ENCODE measurements around the gene ZFX. TPM values are rescaled to one million over a fixed set of nuclear protein-coding genes. Genes with fewer than 3 reads are reported as not detected.
"Not testable (repeated sequence)": the region's sequence is repeated elsewhere in the genome, so short reads cannot be mapped to it uniquely, and the experiment has no call there.

Gene ZFX
- total RNA-seq, 1 donor from 2014 or later, result 72.8 TPM

DNA sequence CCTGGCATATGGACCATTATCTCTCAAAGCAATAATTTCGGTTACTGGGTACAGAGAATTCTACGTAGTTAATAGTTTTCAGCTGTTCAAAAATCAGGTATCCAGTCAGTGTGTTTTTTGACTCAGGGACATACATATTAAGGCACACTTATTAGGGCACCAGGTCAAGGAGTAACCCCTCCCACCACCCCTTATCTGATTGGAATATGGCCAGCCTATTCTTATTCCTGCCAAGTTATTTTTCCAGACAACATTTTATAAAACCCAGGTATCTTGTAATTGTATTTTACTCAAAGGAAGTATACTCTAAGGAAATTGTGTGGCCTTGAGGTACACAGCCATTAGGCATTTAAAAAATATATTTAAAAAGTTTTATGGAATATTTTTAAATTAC, 4.3 kb downstream of the ZFX start:
- no peaks in the 10 kb centered on the region for H3K27me3 Mint-ChIP-seq (ENCODE audit: low read depth)
- no peak overlapping the region for H3K4me3 Mint-ChIP-seq (ENCODE audit: unreplicated experiment)

DNA sequence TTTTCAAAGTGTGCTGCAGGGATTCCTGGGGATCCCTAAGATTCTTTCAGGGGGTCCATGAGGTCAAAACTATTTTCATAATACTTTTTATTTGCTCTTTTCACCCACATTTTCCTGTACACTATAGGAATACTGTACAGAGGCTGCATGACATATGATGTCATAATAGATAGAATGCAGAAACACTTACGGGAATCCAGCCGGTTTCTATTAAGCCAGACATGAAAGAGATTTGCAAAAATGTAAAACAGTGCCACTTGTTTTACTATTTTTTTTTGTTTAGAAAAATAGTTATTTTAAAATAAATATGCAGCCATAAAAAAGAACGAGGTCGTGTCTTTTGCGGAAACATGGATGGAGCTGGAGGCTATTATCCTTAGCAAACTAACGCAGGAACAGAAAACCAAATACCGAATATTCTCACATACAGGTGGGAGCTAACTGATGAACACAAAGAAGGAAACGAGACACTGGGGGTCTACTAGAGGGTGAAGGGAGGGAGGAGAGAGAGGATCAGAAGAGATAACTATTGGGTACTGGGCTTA, 5.0 kb downstream of the ZFX start:
- H3K36me3 Mint-ChIP-seq (ENCODE audit: low read depth), result peaks cover 8% of the 10 kb centered on the region
- H3K27ac Mint-ChIP-seq (ENCODE audit: unreplicated experiment), result peak overlapping the region; percentile 85
- no peaks in the 10 kb centered on the region for H3K9me3 Mint-ChIP-seq (ENCODE audit: low read depth)
- no peak overlapping the region for H3K4me3 Mint-ChIP-seq (ENCODE audit: unreplicated experiment)
- no peaks in the 10 kb centered on the region for H3K27me3 Mint-ChIP-seq (ENCODE audit: low read depth)
- TF ChIP-seq, protein P1, sequence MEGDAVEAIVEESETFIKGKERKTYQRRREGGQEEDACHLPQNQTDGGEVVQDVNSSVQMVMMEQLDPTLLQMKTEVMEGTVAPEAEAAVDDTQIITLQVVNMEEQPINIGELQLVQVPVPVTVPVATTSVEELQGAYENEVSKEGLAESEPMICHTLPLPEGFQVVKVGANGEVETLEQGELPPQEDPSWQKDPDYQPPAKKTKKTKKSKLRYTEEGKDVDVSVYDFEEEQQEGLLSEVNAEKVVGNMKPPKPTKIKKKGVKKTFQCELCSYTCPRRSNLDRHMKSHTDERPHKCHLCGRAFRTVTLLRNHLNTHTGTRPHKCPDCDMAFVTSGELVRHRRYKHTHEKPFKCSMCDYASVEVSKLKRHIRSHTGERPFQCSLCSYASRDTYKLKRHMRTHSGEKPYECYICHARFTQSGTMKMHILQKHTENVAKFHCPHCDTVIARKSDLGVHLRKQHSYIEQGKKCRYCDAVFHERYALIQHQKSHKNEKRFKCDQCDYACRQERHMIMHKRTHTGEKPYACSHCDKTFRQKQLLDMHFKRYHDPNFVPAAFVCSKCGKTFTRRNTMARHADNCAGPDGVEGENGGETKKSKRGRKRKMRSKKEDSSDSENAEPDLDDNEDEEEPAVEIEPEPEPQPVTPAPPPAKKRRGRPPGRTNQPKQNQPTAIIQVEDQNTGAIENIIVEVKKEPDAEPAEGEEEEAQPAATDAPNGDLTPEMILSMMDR (IDR thresholded peaks at IDR 0.05), result no peak
- DNase-seq (ENCODE audit: low spot score), result no peak
- H3K4me1 Mint-ChIP-seq (ENCODE audit: low read depth), result peaks cover 71% of the 10 kb centered on the region

More for the DNA sequence above, 4.3 kb downstream of the ZFX start:
- no peaks in the 10 kb centered on the region for H3K9me3 Mint-ChIP-seq (ENCODE audit: low read depth)
- TF ChIP-seq, protein P1 (IDR thresholded peaks at IDR 0.05), result no peak
- peak overlapping the region; percentile 91 for H3K27ac Mint-ChIP-seq (ENCODE audit: unreplicated experiment)
- H3K36me3 Mint-ChIP-seq (ENCODE audit: low read depth), result peaks cover 8% of the 10 kb centered on the region
- H3K4me1 Mint-ChIP-seq (ENCODE audit: low read depth), result peaks cover 67% of the 10 kb centered on the region
- no peak for DNase-seq (ENCODE audit: low spot score)

DNA sequence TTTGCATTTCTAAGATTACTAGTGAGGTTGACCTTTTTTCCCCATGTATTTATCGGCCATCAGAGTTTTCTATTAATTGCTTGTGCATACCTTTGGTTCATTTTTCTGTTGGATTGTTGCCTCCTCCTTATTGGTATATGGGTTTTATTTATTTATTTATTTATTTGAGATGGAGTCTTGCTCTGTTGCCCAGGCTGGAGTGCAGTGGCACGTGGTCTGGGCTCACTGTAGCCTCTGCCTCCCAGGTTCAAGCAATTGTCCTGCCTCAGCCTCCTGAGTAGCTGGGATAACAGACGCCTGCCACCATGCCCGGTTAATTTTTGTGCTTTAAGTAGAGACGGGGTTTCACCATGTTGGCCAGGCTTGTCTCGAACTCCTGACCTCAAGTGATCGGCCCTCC, 6.2 kb downstream of the ZFX start:
- not testable (repeated sequence) for H3K27me3 Mint-ChIP-seq (ENCODE audit: low read depth); DNase-seq (ENCODE audit: low spot score); H3K4me3 Mint-ChIP-seq (ENCODE audit: unreplicated experiment); H3K9me3 Mint-ChIP-seq (ENCODE audit: low read depth); H3K36me3 Mint-ChIP-seq (ENCODE audit: low read depth)
- H3K27ac Mint-ChIP-seq (ENCODE audit: unreplicated experiment), result peak overlapping the region; percentile 62
- H3K4me1 Mint-ChIP-seq (ENCODE audit: low read depth), result peaks cover 71% of the 10 kb centered on the region

DNA sequence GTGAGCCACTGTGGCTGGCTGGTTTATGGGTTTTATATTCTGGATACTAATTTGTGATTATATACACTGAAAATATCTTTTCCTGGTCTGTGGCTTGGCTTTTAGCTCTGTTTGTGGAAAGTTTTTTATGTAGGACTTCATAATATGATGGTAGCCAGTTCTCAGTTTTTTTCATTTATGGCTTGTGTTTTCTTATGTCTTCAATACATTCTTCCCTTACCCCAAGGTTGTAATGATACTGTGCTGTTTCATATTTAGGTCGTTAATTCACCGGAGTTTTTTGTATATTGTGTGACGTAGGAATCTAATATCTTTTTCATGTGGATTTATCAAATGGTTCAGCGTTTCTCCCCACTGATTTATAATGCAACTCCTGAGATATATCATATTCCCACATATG, 6.6 kb downstream of the ZFX start:
- peaks cover 5% of the 10 kb centered on the region for H3K36me3 Mint-ChIP-seq (ENCODE audit: low read depth)
- H3K27ac Mint-ChIP-seq (ENCODE audit: unreplicated experiment), result peak overlapping the region; percentile 15
- H3K9me3 Mint-ChIP-seq (ENCODE audit: low read depth), result no peaks in the 10 kb centered on the region
- H3K4me3 Mint-ChIP-seq (ENCODE audit: unreplicated experiment), result no peak overlapping the region
- H3K27me3 Mint-ChIP-seq (ENCODE audit: low read depth), result no peaks in the 10 kb centered on the region
- no peak for DNase-seq (ENCODE audit: low spot score)
- TF ChIP-seq, protein P1 (IDR thresholded peaks at IDR 0.05), result no peak
- peaks cover 69% of the 10 kb centered on the region for H3K4me1 Mint-ChIP-seq (ENCODE audit: low read depth)

DNA sequence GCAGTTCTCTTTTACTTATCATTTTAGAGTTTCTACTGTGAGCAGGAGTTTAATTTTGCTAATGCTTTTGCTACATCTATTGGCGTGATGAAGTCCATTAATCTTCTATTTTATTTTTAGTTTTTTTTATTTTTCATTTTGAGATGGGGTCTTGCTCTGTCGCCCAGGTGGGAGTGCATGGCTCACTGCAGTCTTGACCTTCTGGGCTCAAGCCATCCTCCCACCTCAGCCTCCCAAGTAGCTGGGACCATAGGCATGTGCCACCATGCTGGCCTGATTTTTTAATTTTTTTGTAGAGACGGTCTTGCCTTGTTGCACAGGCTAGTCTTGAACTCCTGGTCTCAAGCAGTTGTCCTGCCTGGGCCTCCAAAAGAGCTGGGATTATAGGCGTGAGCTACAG, 9.4 kb downstream of the ZFX start:
- Mint-ChIP-seq H3K27ac (ENCODE audit: unreplicated experiment) (no peak overlapping the region), H3K9me3 (ENCODE audit: low read depth) (no peaks in the 10 kb centered on the region), H3K27me3 (ENCODE audit: low read depth) (no peaks in the 10 kb centered on the region), H3K36me3 (ENCODE audit: low read depth) (peaks cover 4% of the 10 kb centered on the region), H3K4me1 (ENCODE audit: low read depth) (peaks cover 56% of the 10 kb centered on the region), H3K4me3 (ENCODE audit: unreplicated experiment) (no peak overlapping the region)
- no peak for DNase-seq (ENCODE audit: low spot score)
- TF ChIP-seq, protein P1 (IDR thresholded peaks at IDR 0.05), result no peak

DNA sequence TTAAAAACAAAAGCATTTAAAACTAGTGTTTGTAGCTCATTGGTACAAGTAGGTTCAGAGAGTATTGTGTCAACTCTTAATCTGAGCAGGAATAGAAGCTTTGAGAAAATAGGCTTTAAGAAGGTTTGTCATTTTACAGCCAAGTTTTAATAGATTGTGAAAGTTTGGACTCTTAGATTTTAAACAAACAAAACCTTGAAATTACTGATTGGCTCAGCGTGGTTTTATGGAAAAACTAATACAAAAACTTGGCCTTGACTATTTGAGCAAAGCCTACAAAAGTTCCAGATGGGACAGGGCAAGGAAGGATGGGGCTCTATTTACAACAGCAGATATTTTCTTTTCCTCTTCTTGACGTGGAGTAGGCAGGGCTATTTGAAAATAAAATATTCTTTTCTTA, 16.5 kb downstream of the ZFX start:
- no peak overlapping the region for H3K4me3 Mint-ChIP-seq (ENCODE audit: unreplicated experiment)
- H3K36me3 Mint-ChIP-seq (ENCODE audit: low read depth), result peaks cover 8% of the 10 kb centered on the region

More for the DNA sequence above, 16.5 kb downstream of the ZFX start:
- H3K27me3 Mint-ChIP-seq (ENCODE audit: low read depth), result no peaks in the 10 kb centered on the region
- H3K4me1 Mint-ChIP-seq (ENCODE audit: low read depth), result peaks cover 72% of the 10 kb centered on the region
- H3K9me3 Mint-ChIP-seq (ENCODE audit: low read depth), result no peaks in the 10 kb centered on the region
- TF ChIP-seq, protein P1 (IDR thresholded peaks at IDR 0.05), result no peak
- no peak for DNase-seq (ENCODE audit: low spot score)
- peak overlapping the region; percentile 39 for H3K27ac Mint-ChIP-seq (ENCODE audit: unreplicated experiment)
